HEK293 (cell line): ENCODE measurements around the gene CEACAM6.

Experiments
- KLF10 ChIP-seq: fragments of 450-650 bp; IDR thresholded peaks from 2 replicates; pipeline ENCODE4 v1.5.1; 2018; ENCODE audit warnings: missing biosample characterization, mild to moderate bottlenecking, missing genetic modification characterization
- KLF16 ChIP-seq: fragments of 450-650 bp; formaldehyde crosslinking; IDR thresholded peaks from 2 replicates; pipeline ENCODE4 v1.5.1; 2017; ENCODE audit warnings: missing biosample characterization, missing genetic modification characterization
- REPIN1 ChIP-seq: fragments of 450-650 bp; formaldehyde crosslinking; IDR thresholded peaks from 2 replicates; pipeline ENCODE4 v1.5.1; 2017; ENCODE audit warnings: missing biosample characterization, missing genetic modification characterization, low read depth
- SCRT1 ChIP-seq: fragments of 450-650 bp; formaldehyde crosslinking; IDR thresholded peaks from 2 replicates; pipeline ENCODE4 v1.5.1; 2016; ENCODE audit warnings: missing biosample characterization, missing genetic modification characterization, borderline replicate concordance
- TRIM28 ChIP-seq: IDR thresholded peaks from 2 replicates; pipeline ENCODE4 v1.6.1; 2011; ENCODE audit warnings: low read length, control low read depth, borderline replicate concordance
- YY2 ChIP-seq: fragments of 450-650 bp; formaldehyde crosslinking; IDR thresholded peaks from 2 replicates; pipeline ENCODE4 v1.5.1; 2016; ENCODE audit warnings: missing biosample characterization, missing genetic modification characterization
- ZEB2 ChIP-seq: fragments of 450-650 bp; formaldehyde crosslinking; IDR thresholded peaks from 2 replicates; pipeline ENCODE4 v1.5.1; 2016; ENCODE audit warnings: missing biosample characterization, missing genetic modification characterization
- ZFP69B ChIP-seq: fragments of 450-650 bp; formaldehyde crosslinking; IDR thresholded peaks from 2 replicates; pipeline ENCODE4 v1.5.1; 2016; ENCODE audit warnings: missing biosample characterization, missing genetic modification characterization
- ZNF112 ChIP-seq: fragments of 450-650 bp; formaldehyde crosslinking; IDR thresholded peaks from 2 replicates; pipeline ENCODE4 v1.5.0; 2017; ENCODE audit warnings: missing biosample characterization, missing genetic modification characterization
- ZNF121 ChIP-seq: fragments of 450-650 bp; formaldehyde crosslinking; IDR thresholded peaks from 2 replicates; pipeline ENCODE4 v1.5.1; 2016; ENCODE audit warnings: missing biosample characterization, missing genetic modification characterization
- ZNF146 ChIP-seq: fragments of 450-650 bp; formaldehyde crosslinking; IDR thresholded peaks from 2 replicates; pipeline ENCODE4 v1.5.1; 2016; ENCODE audit warnings: missing biosample characterization, missing genetic modification characterization
- ZNF16 ChIP-seq: fragments of 450-650 bp; formaldehyde crosslinking; IDR thresholded peaks from 2 replicates; pipeline ENCODE4 v1.5.1; 2016; ENCODE audit warnings: low read depth, missing biosample characterization, missing genetic modification characterization
- ZNF174 ChIP-seq: fragments of 450-650 bp; formaldehyde crosslinking; IDR thresholded peaks from 2 replicates; pipeline ENCODE4 v1.5.0; 2017; ENCODE audit warnings: missing biosample characterization, mild to moderate bottlenecking, missing genetic modification characterization
- ZNF214 ChIP-seq: fragments of 450-650 bp; formaldehyde crosslinking; IDR thresholded peaks from 2 replicates; pipeline ENCODE4 v1.5.1; 2017; ENCODE audit warnings: missing biosample characterization, mild to moderate bottlenecking, missing genetic modification characterization, borderline replicate concordance
- ZNF354C ChIP-seq: fragments of 450-650 bp; formaldehyde crosslinking; IDR thresholded peaks from 2 replicates; pipeline ENCODE4 v1.5.1; 2016; ENCODE audit warnings: missing biosample characterization, missing genetic modification characterization, low read depth, borderline replicate concordance
- ZNF473 ChIP-seq: fragments of 450-650 bp; formaldehyde crosslinking; IDR thresholded peaks from 2 replicates; pipeline ENCODE4 v1.5.1; 2017; ENCODE audit warnings: missing biosample characterization, missing genetic modification characterization
- ZNF600 ChIP-seq: fragments of 450-650 bp; formaldehyde crosslinking; IDR thresholded peaks from 2 replicates; pipeline ENCODE4 v1.5.1; 2016; ENCODE audit warnings: missing biosample characterization, missing genetic modification characterization
- ZNF629 ChIP-seq: fragments of 450-650 bp; formaldehyde crosslinking; IDR thresholded peaks from 2 replicates; pipeline ENCODE4 v1.5.1; 2017; ENCODE audit warnings: missing biosample characterization, missing genetic modification characterization
- ZNF654 ChIP-seq: fragments of 450-650 bp; formaldehyde crosslinking; IDR thresholded peaks from 2 replicates; pipeline ENCODE4 v1.5.1; 2016; ENCODE audit warnings: low read depth, missing biosample characterization, missing genetic modification characterization
- ZNF677 ChIP-seq: fragments of 450-650 bp; IDR thresholded peaks from 2 replicates; pipeline ENCODE4 v1.5.0; 2018; ENCODE audit warnings: missing biosample characterization, mild to moderate bottlenecking, missing genetic modification characterization, moderate library complexity
- ZNF701 ChIP-seq: fragments of 450-650 bp; formaldehyde crosslinking; IDR thresholded peaks from 2 replicates; pipeline ENCODE4 v1.5.1; 2016; ENCODE audit warnings: missing biosample characterization, missing genetic modification characterization
- ZNF747 ChIP-seq: fragments of 450-650 bp; formaldehyde crosslinking; IDR thresholded peaks from 2 replicates; pipeline ENCODE4 v1.5.1; 2016; ENCODE audit warnings: missing biosample characterization, missing genetic modification characterization
- ZNF843 ChIP-seq: fragments of 450-650 bp; formaldehyde crosslinking; IDR thresholded peaks from 2 replicates; pipeline ENCODE4 v1.5.1; 2016; ENCODE audit warnings: missing biosample characterization, missing genetic modification characterization
- ZXDB ChIP-seq: fragments of 450-650 bp; formaldehyde crosslinking; IDR thresholded peaks from 2 replicates; pipeline ENCODE4 v1.5.1; 2016; ENCODE audit warnings: missing biosample characterization, missing genetic modification characterization
- TF ChIP-seq, protein P1 (sequence below): fragments of 450-650 bp; formaldehyde crosslinking; IDR thresholded peaks from 2 replicates; pipeline ENCODE4 v1.5.1; 2016; ENCODE audit warnings: missing biosample characterization, missing genetic modification characterization
- TF ChIP-seq, protein P2 (sequence below): fragments of 450-650 bp; formaldehyde crosslinking; IDR thresholded peaks from 2 replicates; pipeline ENCODE4 v1.5.1; 2017; ENCODE audit warnings: missing biosample characterization, mild to moderate bottlenecking, missing genetic modification characterization, moderate library complexity
- TF ChIP-seq, protein P3 (sequence below): fragments of 450-650 bp; formaldehyde crosslinking; IDR thresholded peaks from 2 replicates; pipeline ENCODE4 v1.5.0; 2017; ENCODE audit warnings: missing biosample characterization, missing genetic modification characterization, borderline replicate concordance
- TF ChIP-seq, protein P4 (sequence below): fragments of 450-650 bp; formaldehyde crosslinking; IDR thresholded peaks from 2 replicates; pipeline ENCODE4 v1.5.1; 2016; ENCODE audit warnings: missing biosample characterization, missing genetic modification characterization
- TF ChIP-seq, protein P5 (sequence below): IDR thresholded peaks from 2 replicates; pipeline ENCODE4 v1.6.1; 2011; ENCODE audit warnings: mild to moderate bottlenecking, low read depth, low read length, borderline replicate concordance
- TF ChIP-seq, protein P6 (sequence below): fragments of 450-650 bp; formaldehyde crosslinking; IDR thresholded peaks from 2 replicates; pipeline ENCODE4 v1.5.1; 2016; ENCODE audit warnings: missing biosample characterization, missing genetic modification characterization, low read depth

Gene CEACAM6

DNA sequence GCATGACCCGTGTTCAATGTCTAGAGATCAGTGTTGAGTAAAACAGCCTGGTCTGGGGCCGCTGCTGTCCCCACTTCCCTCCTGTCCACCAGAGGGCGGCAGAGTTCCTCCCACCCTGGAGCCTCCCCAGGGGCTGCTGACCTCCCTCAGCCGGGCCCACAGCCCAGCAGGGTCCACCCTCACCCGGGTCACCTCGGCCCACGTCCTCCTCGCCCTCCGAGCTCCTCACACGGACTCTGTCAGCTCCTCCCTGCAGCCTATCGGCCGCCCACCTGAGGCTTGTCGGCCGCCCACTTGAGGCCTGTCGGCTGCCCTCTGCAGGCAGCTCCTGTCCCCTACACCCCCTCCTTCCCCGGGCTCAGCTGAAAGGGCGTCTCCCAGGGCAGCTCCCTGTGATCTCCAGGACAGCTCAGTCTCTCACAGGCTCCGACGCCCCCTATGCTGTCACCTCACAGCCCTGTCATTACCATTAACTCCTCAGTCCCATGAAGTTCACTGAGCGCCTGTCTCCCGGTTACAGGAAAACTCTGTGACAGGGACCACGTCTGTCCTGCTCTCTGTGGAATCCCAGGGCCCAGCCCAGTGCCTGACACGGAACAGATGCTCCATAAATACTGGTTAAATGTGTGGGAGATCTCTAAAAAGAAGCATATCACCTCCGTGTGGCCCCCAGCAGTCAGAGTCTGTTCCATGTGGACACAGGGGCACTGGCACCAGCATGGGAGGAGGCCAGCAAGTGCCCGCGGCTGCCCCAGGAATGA lies 48.4 kb upstream of the CEACAM6 start (continued):
- TF ChIP-seq ZEB2 (peak; percentile 64; the same call in 1 of the 2 replicates), ZNF677 (no peak), ZNF16 (no peak), ZNF701 (tag by site-specific recombination) (no peak), ZNF214 (tag by site-specific recombination) (no peak), ZNF600 (peak; percentile 62), ZNF112 (no peak), ZNF747 (tag by site-specific recombination) (no peak), ZNF654 (tag by site-specific recombination) (peak; percentile 61), ZNF121 (tag by site-specific recombination) (no peak), KLF16 (peak; percentile 94), SCRT1 (tag by site-specific recombination) (peak; percentile 100), ZNF629 (tag by site-specific recombination) (no peak), KLF10 (tag by site-specific recombination) (no peak), REPIN1 (tag by site-specific recombination) (peak; percentile 78), YY2 (tag by site-specific recombination) (no peak; the same call in none of the 2 replicates), ZNF146 (tag by site-specific recombination) (no peak), ZFP69B (tag by site-specific recombination) (peak; percentile 97), ZXDB (tag by site-specific recombination) (peak; percentile 94), ZNF354C (tag by site-specific recombination) (no peak), ZNF174 (tag by site-specific recombination) (no peak), ZNF843 (tag by site-specific recombination) (peak; percentile 49; the same call in 1 of the 2 replicates), TRIM28 (no peak), ZNF473 (no peak)
- TF ChIP-seq, protein P1, sequence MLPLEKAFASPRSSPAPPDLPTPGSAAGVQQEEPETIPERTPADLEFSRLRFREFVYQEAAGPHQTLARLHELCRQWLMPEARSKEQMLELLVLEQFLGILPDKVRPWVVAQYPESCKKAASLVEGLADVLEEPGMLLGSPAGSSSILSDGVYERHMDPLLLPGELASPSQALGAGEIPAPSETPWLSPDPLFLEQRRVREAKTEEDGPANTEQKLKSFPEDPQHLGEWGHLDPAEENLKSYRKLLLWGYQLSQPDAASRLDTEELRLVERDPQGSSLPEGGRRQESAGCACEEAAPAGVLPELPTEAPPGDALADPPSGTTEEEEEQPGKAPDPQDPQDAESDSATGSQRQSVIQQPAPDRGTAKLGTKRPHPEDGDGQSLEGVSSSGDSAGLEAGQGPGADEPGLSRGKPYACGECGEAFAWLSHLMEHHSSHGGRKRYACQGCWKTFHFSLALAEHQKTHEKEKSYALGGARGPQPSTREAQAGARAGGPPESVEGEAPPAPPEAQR (tag by site-specific recombination), result 0 out of 2 replicates have a peak, but pooled peaks have one; percentile 54
- TF ChIP-seq, protein P2, sequence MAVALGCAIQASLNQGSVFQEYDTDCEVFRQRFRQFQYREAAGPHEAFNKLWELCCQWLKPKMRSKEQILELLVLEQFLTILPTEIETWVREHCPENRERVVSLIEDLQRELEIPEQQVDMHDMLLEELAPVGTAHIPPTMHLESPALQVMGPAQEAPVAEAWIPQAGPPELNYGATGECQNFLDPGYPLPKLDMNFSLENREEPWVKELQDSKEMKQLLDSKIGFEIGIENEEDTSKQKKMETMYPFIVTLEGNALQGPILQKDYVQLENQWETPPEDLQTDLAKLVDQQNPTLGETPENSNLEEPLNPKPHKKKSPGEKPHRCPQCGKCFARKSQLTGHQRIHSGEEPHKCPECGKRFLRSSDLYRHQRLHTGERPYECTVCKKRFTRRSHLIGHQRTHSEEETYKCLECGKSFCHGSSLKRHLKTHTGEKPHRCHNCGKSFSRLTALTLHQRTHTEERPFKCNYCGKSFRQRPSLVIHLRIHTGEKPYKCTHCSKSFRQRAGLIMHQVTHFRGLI (tag by site-specific recombination), result no peak
- TF ChIP-seq, protein P3, sequence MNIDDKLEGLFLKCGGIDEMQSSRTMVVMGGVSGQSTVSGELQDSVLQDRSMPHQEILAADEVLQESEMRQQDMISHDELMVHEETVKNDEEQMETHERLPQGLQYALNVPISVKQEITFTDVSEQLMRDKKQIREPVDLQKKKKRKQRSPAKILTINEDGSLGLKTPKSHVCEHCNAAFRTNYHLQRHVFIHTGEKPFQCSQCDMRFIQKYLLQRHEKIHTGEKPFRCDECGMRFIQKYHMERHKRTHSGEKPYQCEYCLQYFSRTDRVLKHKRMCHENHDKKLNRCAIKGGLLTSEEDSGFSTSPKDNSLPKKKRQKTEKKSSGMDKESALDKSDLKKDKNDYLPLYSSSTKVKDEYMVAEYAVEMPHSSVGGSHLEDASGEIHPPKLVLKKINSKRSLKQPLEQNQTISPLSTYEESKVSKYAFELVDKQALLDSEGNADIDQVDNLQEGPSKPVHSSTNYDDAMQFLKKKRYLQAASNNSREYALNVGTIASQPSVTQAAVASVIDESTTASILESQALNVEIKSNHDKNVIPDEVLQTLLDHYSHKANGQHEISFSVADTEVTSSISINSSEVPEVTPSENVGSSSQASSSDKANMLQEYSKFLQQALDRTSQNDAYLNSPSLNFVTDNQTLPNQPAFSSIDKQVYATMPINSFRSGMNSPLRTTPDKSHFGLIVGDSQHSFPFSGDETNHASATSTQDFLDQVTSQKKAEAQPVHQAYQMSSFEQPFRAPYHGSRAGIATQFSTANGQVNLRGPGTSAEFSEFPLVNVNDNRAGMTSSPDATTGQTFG (tag by site-specific recombination), result peak; percentile 36; the same call in 1 of the 2 replicates
- TF ChIP-seq, protein P4, sequence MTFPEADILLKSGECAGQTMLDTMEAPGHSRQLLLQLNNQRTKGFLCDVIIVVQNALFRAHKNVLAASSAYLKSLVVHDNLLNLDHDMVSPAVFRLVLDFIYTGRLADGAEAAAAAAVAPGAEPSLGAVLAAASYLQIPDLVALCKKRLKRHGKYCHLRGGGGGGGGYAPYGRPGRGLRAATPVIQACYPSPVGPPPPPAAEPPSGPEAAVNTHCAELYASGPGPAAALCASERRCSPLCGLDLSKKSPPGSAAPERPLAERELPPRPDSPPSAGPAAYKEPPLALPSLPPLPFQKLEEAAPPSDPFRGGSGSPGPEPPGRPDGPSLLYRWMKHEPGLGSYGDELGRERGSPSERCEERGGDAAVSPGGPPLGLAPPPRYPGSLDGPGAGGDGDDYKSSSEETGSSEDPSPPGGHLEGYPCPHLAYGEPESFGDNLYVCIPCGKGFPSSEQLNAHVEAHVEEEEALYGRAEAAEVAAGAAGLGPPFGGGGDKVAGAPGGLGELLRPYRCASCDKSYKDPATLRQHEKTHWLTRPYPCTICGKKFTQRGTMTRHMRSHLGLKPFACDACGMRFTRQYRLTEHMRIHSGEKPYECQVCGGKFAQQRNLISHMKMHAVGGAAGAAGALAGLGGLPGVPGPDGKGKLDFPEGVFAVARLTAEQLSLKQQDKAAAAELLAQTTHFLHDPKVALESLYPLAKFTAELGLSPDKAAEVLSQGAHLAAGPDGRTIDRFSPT (tag by site-specific recombination), result no peak
- TF ChIP-seq, protein P5, sequence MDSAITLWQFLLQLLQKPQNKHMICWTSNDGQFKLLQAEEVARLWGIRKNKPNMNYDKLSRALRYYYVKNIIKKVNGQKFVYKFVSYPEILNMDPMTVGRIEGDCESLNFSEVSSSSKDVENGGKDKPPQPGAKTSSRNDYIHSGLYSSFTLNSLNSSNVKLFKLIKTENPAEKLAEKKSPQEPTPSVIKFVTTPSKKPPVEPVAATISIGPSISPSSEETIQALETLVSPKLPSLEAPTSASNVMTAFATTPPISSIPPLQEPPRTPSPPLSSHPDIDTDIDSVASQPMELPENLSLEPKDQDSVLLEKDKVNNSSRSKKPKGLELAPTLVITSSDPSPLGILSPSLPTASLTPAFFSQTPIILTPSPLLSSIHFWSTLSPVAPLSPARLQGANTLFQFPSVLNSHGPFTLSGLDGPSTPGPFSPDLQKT, result no peak
- TF ChIP-seq, protein P6, sequence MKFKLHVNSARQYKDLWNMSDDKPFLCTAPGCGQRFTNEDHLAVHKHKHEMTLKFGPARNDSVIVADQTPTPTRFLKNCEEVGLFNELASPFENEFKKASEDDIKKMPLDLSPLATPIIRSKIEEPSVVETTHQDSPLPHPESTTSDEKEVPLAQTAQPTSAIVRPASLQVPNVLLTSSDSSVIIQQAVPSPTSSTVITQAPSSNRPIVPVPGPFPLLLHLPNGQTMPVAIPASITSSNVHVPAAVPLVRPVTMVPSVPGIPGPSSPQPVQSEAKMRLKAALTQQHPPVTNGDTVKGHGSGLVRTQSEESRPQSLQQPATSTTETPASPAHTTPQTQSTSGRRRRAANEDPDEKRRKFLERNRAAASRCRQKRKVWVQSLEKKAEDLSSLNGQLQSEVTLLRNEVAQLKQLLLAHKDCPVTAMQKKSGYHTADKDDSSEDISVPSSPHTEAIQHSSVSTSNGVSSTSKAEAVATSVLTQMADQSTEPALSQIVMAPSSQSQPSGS, result no peak
